ES-I3 (cell line): ENCODE results near the gene TPPP.
"Not testable (repeated sequence)": the region's sequence is repeated elsewhere in the genome, so short reads cannot be mapped to it uniquely, and the experiment has no call there.

Experiments
- H3K36me3 ChIP-seq: 2 replicates; pipeline ENCODE4 v1.6.1; 2013; ENCODE audit warnings: mild to moderate bottlenecking, low read length, control low read depth, moderate library complexity; ENCODE audit not compliant: insufficient read depth
- H3K4me1 ChIP-seq: 2 replicates; pipeline ENCODE4 v1.6.1; 2013; ENCODE audit warnings: mild to moderate bottlenecking, control low read depth, low read length; ENCODE audit not compliant: insufficient read depth
- H3K9ac ChIP-seq: 2 replicates; pipeline ENCODE4 v1.6.1; 2013; ENCODE audit warnings: low read depth, mild to moderate bottlenecking, low read length, moderate library complexity
- H3K9me3 ChIP-seq: 2 replicates; pipeline ENCODE4 v1.6.1; 2013; ENCODE audit warnings: mild to moderate bottlenecking, low read length, moderate library complexity; ENCODE audit not compliant: control insufficient read depth, insufficient read depth

TPPP gene

DNA sequence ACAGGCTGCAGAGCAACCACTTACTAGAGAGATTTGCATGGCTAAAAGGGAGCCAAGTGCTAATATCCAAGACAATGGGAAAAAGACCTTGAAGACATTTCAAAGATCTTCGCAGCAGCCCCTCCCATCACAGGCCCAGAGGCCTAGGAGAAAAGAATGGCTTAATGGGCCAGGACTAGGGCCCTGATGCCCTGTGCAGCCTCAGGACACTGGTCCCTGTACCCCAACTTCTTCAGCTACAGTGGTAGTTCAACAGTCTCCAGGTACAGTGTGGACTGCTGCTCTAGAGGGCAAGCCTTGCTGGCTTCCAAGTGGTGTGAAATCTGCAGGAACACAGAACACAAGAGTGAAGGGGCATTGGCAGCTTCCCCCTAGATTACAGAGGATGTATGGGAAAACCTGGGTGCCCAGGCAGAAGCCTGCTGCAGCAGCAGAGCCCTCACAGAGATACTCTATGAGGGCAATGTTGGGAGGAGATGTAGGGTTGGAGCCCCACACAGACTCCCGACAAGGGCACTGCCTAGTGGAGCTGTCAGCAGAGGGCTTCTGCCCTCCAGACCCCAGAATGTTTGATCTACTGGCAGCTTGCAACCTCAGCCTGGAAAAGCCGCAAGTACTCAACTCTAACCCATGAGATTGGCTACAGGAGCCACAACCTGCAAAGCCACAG, 15.8 kb upstream of the TPPP start:
- H3K36me3 ChIP-seq, H3K9ac ChIP-seq: not testable (repeated sequence)

DNA sequence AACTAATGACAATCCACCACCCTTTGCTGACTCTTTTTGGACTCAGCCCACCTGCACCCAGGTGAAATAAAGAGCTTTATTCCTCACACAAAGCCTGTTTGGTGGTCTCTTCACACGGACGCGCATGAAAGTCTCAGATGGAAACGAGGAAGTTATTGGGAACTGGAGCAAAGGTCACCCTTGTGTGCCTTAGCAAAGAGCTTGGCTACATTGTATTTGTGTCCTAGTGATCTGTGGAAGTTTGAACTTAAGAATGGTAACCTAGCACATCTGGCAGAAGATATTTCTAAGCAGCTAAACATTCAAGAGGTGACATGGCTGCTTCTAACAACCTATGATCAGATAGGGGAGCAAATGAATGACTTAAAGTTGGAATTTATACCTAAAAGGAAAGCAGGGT, 15.2 kb upstream of the TPPP start:
- H3K9me3 ChIP-seq, H3K4me1 ChIP-seq, H3K36me3 ChIP-seq, H3K9ac ChIP-seq: not testable (repeated sequence)

More for the DNA sequence above, 15.8 kb upstream of the TPPP start:
- not testable (repeated sequence) for H3K9me3 ChIP-seq, H3K4me1 ChIP-seq

DNA sequence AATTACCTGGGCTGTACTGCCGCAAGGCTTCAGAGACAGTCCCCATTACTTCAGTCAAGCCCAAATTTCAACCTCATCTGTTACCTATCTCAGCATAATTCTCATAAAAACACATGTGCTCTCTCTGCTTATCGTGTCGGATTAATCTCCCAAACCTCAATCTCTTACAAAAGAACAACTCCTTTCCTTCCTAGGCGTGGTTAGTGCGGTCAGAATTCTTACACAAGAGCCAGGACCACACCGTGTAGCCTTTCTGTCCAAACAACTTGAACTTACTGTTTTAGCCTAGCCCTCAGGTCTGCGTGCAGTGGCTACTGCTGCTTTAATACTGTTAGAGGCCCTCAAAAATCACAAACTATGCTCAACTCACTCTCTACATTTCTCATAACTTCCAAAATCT, 13.0 kb upstream of the TPPP start:
- not testable (repeated sequence) for H3K9ac ChIP-seq, H3K4me1 ChIP-seq, H3K9me3 ChIP-seq, H3K36me3 ChIP-seq

DNA sequence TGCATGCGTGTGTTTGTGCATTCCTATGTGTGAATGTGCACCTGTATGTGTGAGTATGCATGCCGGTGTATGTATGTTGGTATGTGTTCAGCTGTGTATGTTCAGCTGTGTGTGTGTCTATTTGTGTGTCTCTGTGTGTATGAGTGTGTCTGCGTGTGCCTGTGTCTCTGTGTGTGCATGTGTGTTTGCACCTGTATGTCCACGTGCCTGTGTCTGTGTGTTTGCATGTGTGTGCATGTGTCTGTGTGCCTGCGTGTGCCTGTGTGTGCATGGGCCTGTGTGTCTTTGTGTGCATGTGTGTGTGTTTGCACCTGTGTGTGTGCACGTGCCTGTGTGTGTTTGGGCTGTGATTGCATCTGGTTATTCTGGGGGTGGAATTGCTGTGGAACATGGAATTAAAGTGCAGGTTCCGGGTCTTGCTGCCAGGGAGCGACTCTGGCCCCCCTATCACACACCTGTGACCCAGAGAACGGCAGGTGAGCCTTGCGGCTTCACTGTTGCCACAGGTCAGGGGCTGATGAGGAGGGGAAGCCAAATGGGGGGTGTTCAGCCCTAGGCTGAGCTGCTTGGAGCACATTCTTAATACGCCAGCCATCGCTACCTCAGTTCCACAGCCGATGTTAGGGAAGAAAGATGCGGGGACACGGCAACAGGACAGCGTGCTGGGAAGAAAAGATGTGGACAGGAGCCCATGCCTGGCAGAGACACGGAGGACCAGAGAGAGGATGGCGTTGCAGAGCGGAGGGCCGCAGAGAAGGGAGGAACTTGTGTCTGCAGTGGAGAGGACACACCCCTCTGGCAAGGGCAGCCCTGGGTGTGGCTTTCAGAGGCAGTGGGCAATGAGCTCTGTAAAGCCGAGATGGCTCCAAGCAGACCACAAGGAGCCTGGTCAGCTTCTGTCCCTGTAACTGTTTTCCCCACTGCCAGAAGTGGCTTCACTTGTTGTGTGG, 3.9 kb upstream of the TPPP start:
- H3K9me3 ChIP-seq, H3K4me1 ChIP-seq, H3K9ac ChIP-seq, H3K36me3 ChIP-seq: not testable (repeated sequence)

DNA sequence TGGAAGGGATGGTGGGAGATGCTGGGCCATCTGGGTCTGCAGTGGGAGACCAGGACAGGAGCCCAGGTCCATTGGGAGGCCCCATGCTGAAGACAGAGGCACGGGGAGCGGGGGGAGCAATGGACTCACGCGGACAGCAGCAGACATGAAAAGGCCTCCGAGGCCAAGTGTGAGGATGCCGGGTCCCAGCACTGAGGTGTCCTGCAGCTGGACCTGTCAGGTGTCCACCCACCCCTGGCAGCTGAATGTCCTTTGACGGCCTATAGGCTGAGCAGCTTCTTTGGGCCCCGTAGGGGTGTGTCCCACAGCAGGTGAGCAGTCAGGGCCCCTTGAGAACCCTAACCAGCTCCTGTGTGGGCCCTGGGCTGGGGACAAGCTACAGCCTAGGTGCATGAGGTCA, 3.0 kb upstream of the TPPP start:
- not testable (repeated sequence) for H3K4me1 ChIP-seq, H3K36me3 ChIP-seq, H3K9ac ChIP-seq, H3K9me3 ChIP-seq

DNA sequence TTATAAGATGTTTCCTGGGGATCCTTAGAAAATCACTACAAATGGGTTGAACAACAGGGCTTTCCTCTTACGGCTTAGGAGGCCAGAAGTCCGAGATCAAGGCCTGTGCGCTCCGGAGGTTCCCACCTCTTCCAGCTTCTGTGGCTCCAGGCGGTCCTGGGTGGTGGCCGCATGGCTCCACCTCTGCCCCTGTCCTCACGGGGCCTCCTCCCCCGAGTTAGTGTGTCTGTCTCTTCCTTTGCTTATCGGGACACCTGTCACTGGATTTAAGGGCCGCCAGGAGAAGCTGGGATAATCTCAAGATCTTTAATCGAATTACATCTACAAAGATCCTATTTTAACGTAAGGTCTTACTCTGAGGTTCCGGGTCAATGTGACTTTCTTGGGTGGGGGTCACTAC, 2.3 kb upstream of the TPPP start:
- not testable (repeated sequence) for H3K36me3 ChIP-seq, H3K4me1 ChIP-seq, H3K9ac ChIP-seq, H3K9me3 ChIP-seq

DNA sequence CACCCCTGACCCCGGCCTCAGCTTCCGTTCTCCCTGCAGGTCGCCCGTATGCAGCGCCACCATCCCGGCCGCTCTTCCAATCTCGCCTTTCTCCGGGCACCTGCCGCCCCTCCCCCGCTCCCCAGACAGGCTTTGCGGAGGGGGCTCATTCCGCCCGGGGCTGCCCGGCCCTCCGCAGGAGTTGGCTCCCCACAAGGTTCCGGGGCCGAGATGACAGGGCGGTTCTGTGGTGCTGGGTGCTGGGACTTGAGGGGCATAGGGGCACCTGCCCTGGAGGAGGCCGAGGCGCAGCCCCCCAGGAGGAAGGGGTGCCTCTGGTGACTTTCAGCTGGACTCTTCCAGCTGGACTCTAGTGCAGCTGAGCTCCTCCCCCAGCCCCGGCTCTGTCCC, 885 bp upstream of the TPPP start:
- not testable (repeated sequence) for H3K36me3 ChIP-seq, H3K9ac ChIP-seq, H3K9me3 ChIP-seq, H3K4me1 ChIP-seq

DNA sequence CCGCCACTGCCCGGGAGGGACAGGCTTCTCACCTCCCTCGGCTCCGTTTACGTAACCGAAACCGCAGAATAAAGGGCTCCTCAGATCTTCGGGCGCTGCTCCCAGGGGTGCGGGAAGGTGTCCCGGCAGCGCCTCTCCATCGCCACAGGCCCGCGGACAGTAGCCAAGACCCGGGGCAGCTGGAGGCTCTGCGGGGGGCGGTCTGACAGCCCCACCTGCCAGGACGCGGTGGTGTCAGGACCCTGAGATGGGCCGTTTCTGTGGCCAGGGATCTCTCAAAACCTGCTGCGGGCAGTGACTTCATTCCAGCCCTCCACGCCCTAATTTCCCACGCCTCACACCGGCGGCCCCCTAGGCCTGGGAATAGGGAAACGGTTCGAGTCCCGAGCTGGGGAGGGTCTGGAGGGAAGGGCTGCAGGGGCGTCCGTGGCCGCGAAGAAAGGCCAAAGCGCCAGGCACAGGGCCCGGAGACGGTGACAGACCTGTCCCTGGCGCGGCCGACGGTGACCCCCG, 567 bp downstream of the TPPP start:
- not testable (repeated sequence) for H3K36me3 ChIP-seq, H3K9ac ChIP-seq, H3K9me3 ChIP-seq, H3K4me1 ChIP-seq

DNA sequence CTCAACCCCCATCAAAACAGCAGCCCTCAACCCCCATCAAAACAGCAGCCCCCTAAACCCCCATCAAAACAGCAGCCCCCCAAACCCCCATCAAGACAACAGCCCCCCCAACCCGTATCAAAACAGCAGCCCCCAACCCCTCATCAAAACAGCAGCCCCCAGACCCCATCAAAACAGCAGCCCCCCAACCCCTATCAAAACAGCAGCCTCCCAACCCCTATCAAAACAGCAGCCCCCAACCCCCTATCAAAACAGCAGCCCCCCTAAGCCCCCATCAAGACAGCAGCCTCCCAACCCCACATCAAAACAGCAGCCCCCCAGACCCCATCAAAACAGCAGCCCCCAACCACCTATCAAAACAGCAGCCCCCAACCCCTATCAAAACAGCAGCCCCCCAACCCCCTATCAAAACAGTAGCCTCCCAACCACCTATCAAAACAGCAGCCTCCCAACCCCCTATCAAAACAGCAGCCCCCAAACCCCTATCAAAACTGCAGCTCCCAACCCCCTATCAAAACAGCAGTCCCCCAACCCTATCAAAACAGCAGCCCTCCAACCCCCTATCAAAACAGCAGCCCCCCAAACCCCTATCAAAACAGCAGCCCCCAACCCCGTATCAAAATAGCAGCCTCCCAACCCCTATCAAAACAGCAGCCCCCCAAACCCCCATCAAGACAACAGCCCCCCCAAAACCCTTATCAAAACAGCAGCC, 1.2 kb downstream of the TPPP start:
- H3K4me1 ChIP-seq = no peaks in the 10 kb centered on the region
- H3K9ac ChIP-seq = no peak overlapping the region
- H3K9me3 ChIP-seq = no peaks in the 10 kb centered on the region
- no peaks in the 10 kb centered on the region for H3K36me3 ChIP-seq

DNA sequence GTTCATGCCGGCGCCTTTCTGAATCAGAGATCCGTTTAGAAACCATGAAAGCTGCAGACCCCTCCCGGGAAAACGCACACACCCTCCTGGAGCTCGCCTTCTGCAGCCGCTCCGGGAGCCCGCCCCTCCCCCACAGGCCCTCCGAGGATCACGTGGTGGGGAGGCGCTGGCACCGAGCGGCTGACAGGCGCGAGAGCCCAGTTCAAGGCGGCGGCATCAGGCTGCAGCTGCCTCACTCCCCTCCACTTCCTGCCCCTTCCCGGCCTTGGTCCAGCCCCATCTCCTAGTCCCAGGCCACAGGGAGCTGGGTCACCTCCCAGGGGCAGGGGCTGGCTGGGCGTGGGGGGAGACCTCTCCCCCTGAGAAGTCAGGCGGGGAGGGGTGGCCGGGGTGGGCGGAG, 2.1 kb downstream of the TPPP start:
- not testable (repeated sequence) for H3K4me1 ChIP-seq, H3K9me3 ChIP-seq, H3K36me3 ChIP-seq, H3K9ac ChIP-seq

DNA sequence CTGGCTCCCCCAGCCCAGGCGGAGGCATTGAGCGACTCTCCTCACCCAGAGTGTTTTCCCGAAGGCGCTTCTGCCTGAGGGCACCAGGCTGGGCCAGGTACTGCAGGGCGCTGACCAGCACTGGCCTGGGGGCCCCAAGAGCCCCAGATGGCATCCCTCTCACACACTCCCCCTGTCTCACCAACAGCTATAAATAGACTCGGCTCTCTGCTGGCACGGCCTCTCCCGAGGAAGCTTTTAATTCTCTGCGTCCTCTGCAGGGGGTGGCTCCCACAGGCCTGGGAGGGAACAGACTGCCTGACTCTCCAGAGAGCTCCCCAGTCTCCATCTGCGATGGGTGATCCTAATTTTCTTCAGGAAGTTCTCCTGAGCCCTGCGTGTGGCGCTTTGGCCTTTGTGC, 2.9 kb downstream of the TPPP start:
- not testable (repeated sequence) for H3K36me3 ChIP-seq, H3K9me3 ChIP-seq, H3K9ac ChIP-seq, H3K4me1 ChIP-seq

DNA sequence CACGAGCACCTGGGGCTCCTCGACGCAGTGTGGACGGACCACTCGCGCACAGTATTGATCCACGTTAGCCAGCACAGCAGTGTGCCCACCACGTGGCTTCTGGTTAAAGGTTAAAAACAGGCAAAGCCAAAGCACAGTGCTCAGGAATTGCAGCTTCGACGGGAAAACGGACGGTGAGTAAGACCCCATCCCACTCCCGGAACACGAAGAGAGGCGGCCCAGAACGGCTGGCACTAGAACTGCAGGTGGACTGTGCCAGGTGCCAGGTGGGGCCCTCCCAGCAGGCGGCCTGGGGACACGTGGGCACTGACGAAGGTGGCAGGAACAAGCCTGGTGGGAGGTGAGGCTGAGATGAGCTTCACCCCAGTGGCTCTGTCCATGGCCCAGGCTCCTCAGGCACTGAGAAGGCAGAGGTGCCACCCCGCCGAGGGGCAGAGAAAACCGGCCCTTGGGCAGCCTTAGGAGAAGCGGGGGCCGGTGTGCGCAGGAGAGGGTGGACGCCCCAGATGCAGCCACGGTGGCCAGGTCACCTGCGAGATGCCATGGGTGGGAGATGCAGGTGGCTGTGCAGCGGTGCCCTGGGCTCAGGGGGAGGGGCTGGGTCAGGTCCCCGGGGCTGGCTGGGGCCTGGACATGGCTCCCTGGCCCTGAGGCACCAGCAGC, 4.7 kb downstream of the TPPP start:
- H3K9me3 ChIP-seq, H3K9ac ChIP-seq, H3K4me1 ChIP-seq, H3K36me3 ChIP-seq: not testable (repeated sequence)

DNA sequence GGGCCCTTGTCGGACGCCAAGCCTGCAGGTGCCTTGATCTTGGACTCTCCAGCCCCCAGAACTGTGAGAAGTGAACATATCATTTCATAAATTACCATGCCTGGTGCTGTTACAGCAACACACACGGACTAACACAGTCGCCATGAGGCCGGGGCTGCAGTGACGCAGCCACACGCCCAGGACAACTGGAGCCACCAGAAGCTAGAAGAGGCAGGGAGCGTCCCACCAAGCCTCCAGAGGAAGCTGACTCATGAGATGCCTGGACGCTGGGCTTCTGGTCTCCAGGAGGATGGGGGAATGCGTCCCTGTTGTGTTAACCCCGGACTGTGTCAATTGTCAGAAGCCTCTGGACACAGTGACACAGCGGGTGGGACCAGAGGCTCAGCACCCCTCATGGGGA, 6.2 kb downstream of the TPPP start:
- not testable (repeated sequence) for H3K36me3 ChIP-seq, H3K9ac ChIP-seq, H3K4me1 ChIP-seq, H3K9me3 ChIP-seq

DNA sequence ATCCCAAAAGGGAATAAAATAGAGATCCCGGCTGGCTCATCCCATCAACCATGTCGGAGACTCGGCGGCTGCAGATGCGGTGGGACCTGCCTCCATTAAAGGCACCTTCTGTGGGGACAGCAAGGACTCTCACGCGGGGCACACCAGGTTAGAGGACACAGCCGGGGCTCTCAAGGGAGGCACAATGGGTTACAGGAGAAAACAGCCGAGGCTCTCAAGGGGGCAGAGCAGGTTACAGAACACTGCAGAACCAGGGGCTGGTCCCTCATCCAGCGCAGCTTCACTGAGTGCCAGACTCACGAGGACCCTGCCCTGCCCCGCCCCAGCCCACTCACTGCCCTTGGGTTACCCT, 7.0 kb downstream of the TPPP start:
- H3K4me1 ChIP-seq, H3K36me3 ChIP-seq, H3K9ac ChIP-seq, H3K9me3 ChIP-seq: not testable (repeated sequence)
